HL-60 (cell line): ENCODE measurements around the gene RPS23.

Experiments
- DNase-seq, 2 experiments: peaks; one replicate each; pipeline ENCODE4 v3.0.0-alpha.2; 2010 to 2020; ENCODE audit warnings: low read depth in 1 of 2, low spot score in 1 of 2
- H3K27ac ChIP-seq: fragments of 250-450 bp; sonication (Bioruptor Pico); replicated peaks from 2 replicates; pipeline ENCODE4 v1.5.1; 2020; ENCODE audit warnings: mild to moderate bottlenecking, moderate library complexity
- H3K27me3 ChIP-seq: fragments of 250-450 bp; sonication (Bioruptor Pico); 2 replicates; pipeline ENCODE4 v1.5.1; 2021; ENCODE audit warnings: mild to moderate bottlenecking, moderate library complexity; ENCODE audit not compliant: insufficient read depth, poor library complexity, severe bottlenecking
- H3K4me3 ChIP-seq: replicated peaks from 2 replicates; pipeline ENCODE4 v1.5.1; 2011; ENCODE audit warnings: mild to moderate bottlenecking, control low read depth, low read length; ENCODE audit not compliant: insufficient read depth
- CTCF ChIP-seq: IDR thresholded peaks from one replicate; pipeline ENCODE4 v1.5.1; 2011; ENCODE audit warnings: low read length, control low read depth, inconsistent platforms; ENCODE audit not compliant: insufficient read depth
- GABPA ChIP-seq: IDR thresholded peaks from 2 replicates; pipeline ENCODE4 v1.6.1; 2012; ENCODE audit warnings: low read depth
- POLR2AphosphoS5 ChIP-seq: IDR thresholded peaks from 2 replicates; pipeline ENCODE4 v1.6.1; 2012; ENCODE audit warnings: low read depth
- REST ChIP-seq: IDR thresholded peaks from 2 replicates; pipeline ENCODE4 v1.6.1; 2012; ENCODE audit warnings: low read depth; ENCODE audit not compliant: insufficient replicate concordance
- SPI1 ChIP-seq: IDR thresholded peaks from 2 replicates; pipeline ENCODE4 v1.6.1; 2012; ENCODE audit warnings: low read depth, mild to moderate bottlenecking, borderline replicate concordance

RPS23 gene

GRCh38 chr5:82309091-82309531, 31.0 kb upstream of the RPS23 start:
- Histone ChIP-seq H3K27ac (no peak overlapping the region), H3K4me3 (no peak overlapping the region), H3K27me3 (no peaks in the 10 kb centered on the region)
- no peak for TF ChIP-seq POLR2AphosphoS5
- no peak for TF ChIP-seq GABPA
- no peak for TF ChIP-seq SPI1
- TF ChIP-seq CTCF, result no peak
- no peak for TF ChIP-seq REST
- DNase-seq, result no peak

- H3K27me3 ChIP-seq, result no peaks in the 10 kb centered on the region
- TF ChIP-seq REST, result no peak
- TF ChIP-seq GABPA, result no peak
- no peak for TF ChIP-seq CTCF
- no peak for TF ChIP-seq POLR2AphosphoS5
- TF ChIP-seq SPI1, result no peak
These were observed 30.3 kb upstream of the RPS23 start for GRCh38 chr5:82308416-82308815.

GRCh38 chr5:82307451-82307850, 29.3 kb upstream of the RPS23 start:
- Histone ChIP-seq H3K27me3 (no peaks in the 10 kb centered on the region), H3K27ac (no peak overlapping the region), H3K4me3 (no peak overlapping the region)
- no peak for DNase-seq
- no peak for TF ChIP-seq GABPA
- no peak for TF ChIP-seq SPI1
- no peak for TF ChIP-seq POLR2AphosphoS5
- no peak for TF ChIP-seq REST
- no peak for TF ChIP-seq CTCF

More at GRCh38 chr5:82308416-82308815, 30.3 kb upstream of the RPS23 start:
- Histone ChIP-seq H3K4me3 (no peak overlapping the region), H3K27ac (no peak overlapping the region)
- no peak for DNase-seq
